ENCODE results near the gene CPA1.
"Not testable (repeated sequence)": the region's sequence is repeated elsewhere in the genome, so short reads cannot be mapped to it uniquely, and the experiment has no call there.

The CPA1 gene

GRCh38 chr7:130374507-130374906 is 5.8 kb upstream of the CPA1 start:
- H3K4me3 ChIP-seq (replicated peaks; ENCODE audit: low read depth, low read length), result no peak overlapping the region
- DNase-seq (ENCODE audit: low read depth), result no peak
- TF ChIP-seq, protein P1, sequence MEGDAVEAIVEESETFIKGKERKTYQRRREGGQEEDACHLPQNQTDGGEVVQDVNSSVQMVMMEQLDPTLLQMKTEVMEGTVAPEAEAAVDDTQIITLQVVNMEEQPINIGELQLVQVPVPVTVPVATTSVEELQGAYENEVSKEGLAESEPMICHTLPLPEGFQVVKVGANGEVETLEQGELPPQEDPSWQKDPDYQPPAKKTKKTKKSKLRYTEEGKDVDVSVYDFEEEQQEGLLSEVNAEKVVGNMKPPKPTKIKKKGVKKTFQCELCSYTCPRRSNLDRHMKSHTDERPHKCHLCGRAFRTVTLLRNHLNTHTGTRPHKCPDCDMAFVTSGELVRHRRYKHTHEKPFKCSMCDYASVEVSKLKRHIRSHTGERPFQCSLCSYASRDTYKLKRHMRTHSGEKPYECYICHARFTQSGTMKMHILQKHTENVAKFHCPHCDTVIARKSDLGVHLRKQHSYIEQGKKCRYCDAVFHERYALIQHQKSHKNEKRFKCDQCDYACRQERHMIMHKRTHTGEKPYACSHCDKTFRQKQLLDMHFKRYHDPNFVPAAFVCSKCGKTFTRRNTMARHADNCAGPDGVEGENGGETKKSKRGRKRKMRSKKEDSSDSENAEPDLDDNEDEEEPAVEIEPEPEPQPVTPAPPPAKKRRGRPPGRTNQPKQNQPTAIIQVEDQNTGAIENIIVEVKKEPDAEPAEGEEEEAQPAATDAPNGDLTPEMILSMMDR (IDR thresholded peaks at IDR 0.05; ENCODE audit: low read length, missing control alignments), result no peak

- not testable (repeated sequence) for DNase-seq (ENCODE audit: low read depth); H3K4me3 ChIP-seq (replicated peaks; ENCODE audit: low read depth, low read length)
Observed at GRCh38 chr7:130376461-130376860, 3.8 kb upstream of the CPA1 start.

- DNase-seq (ENCODE audit: low read depth), result no peak
- no peak overlapping the region for H3K4me3 ChIP-seq (replicated peaks; ENCODE audit: low read depth, low read length)
- TF ChIP-seq, protein P1 (IDR thresholded peaks at IDR 0.05; ENCODE audit: low read length, missing control alignments), result no peak
Observed at GRCh38 chr7:130377178-130377577, 3.1 kb upstream of the CPA1 start.

DNA sequence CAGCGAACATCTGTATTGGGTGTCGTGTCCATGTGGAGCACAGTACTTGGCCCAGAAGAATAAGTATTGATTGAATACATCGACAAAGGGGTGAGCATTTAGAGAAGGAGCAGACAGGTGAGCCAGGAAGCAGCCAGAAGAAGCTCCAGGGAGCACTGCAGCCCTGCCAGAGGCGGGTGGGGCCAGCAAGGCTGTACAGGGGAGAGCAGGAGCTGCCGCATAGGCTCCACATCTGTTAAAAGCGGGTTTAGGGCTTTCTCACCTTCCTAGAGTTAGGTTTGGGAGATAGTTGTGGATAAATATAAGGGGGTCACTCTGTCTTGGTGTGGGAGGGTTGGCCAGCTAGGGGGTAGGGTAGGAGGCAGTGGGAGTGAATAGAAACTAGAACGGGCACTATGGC is 1.3 kb upstream of the CPA1 start:
- H3K4me3 ChIP-seq (replicated peaks; ENCODE audit: low read depth, low read length), result no peak overlapping the region
- no peak for DNase-seq (ENCODE audit: low read depth)
- TF ChIP-seq, protein P1 (IDR thresholded peaks at IDR 0.05; ENCODE audit: low read length, missing control alignments), result no peak

- H3K4me3 ChIP-seq (replicated peaks; ENCODE audit: low read depth, low read length), result no peak overlapping the region
- TF ChIP-seq, protein P1 (IDR thresholded peaks at IDR 0.05; ENCODE audit: low read length, missing control alignments), result no peak
- no peak for DNase-seq (ENCODE audit: low read depth)
Observed at GRCh38 chr7:130379532-130379920, 768 bp upstream of the CPA1 start.

GRCh38 chr7:130380861-130381455 is 664 bp downstream of the CPA1 start:
- DNase-seq (ENCODE audit: low read depth), result no peak
- H3K4me3 ChIP-seq (replicated peaks; ENCODE audit: low read depth, low read length), result no peak overlapping the region
- TF ChIP-seq, protein P1 (IDR thresholded peaks at IDR 0.05; ENCODE audit: low read length, missing control alignments), result no peak

DNA sequence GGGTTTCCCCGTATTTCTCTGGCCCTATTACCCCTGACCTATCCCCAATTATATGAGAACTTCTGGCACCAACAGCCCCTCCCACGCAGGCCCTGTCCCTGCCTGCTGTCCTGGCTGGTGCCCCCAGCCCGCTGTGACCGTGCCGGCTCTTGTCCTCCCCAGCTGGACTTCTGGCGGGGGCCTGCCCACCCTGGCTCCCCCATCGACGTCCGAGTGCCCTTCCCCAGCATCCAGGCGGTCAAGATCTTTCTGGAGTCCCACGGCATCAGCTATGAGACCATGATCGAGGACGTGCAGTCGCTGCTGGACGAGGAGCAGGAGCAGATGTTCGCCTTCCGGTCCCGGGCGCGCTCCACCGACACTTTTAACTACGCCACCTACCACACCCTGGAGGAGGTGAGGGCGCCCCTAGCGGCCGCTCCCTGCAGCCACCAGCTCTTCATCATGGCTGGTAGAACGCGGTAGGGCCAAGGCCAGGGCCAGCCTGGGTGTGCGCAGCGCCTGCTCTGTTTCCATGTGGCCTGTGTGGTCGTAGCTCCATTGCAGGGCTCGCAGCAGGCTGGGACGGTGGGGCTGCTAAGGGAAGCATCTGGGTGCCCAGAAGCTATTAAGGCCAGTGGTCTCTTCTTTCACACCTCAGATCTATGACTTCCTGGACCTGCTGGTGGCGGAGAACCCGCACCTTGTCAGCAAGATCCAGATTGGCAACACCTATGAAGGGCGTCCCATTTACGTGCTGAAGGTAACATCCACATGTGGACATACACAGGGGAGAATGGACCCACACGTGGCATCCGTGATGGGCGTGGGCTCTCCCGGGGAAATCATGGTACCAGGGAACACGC is 1.4 kb downstream of the CPA1 start:
- TF ChIP-seq, protein P1 (IDR thresholded peaks at IDR 0.05; ENCODE audit: low read length, missing control alignments), result peak; percentile 11
- H3K4me3 ChIP-seq (replicated peaks; ENCODE audit: low read depth, low read length), result no peak overlapping the region
- DNase-seq (ENCODE audit: low read depth), result no peak

All from fibroblast of pulmonary artery (primary cell).